GM19351 (cell line): ENCODE data around the gene PPIL6.
"Not testable (repeated sequence)": the region's sequence is repeated elsewhere in the genome, so short reads cannot be mapped to it uniquely, and the experiment has no call there.

Experiments
- ATAC-seq: cut with Tn5 transposase; IDR thresholded peaks from one replicate; pipeline ENCODE4 v1.9.1; 2021; ENCODE audit warnings: mild to moderate bottlenecking, moderate library complexity; ENCODE audit not compliant: unreplicated experiment

PPIL6 gene

GRCh38 chr6:109369728-109370127 is 70.7 kb downstream of the PPIL6 start:
- no peak for ATAC-seq

- ATAC-seq = not testable (repeated sequence)
Measured at GRCh38 chr6:109364382-109365078, 75.9 kb downstream of the PPIL6 start.

GRCh38 chr6:109363753-109364152 is 76.7 kb downstream of the PPIL6 start:
- ATAC-seq = no peak

- no peak for ATAC-seq
Measured at GRCh38 chr6:109362102-109362884, 78.1 kb downstream of the PPIL6 start.

GRCh38 chr6:109360791-109361190 is 79.6 kb downstream of the PPIL6 start:
- no peak for ATAC-seq

- ATAC-seq = no peak
Measured at GRCh38 chr6:109360281-109360680, 80.1 kb downstream of the PPIL6 start.

GRCh38 chr6:109359248-109359647 is 81.2 kb downstream of the PPIL6 start:
- ATAC-seq = no peak

GRCh38 chr6:109358204-109358603 is 82.2 kb downstream of the PPIL6 start:
- no peak for ATAC-seq

- no peak for ATAC-seq
Measured at GRCh38 chr6:109356237-109356636, 84.2 kb downstream of the PPIL6 start.

GRCh38 chr6:109351231-109352130 is 88.9 kb downstream of the PPIL6 start:
- no peak for ATAC-seq

- ATAC-seq = no peak
Measured at GRCh38 chr6:109349419-109349987, 90.9 kb downstream of the PPIL6 start.

- ATAC-seq = no peak
Measured at GRCh38 chr6:109348226-109348625, 92.2 kb downstream of the PPIL6 start.

- ATAC-seq = no peak
Measured at GRCh38 chr6:109347779-109348178, 92.6 kb downstream of the PPIL6 start.

GRCh38 chr6:109345986-109346385 is 94.4 kb downstream of the PPIL6 start:
- no peak for ATAC-seq

- no peak for ATAC-seq
Measured at GRCh38 chr6:109344226-109344625, 96.2 kb downstream of the PPIL6 start.

- no peak for ATAC-seq
Measured at GRCh38 chr6:109343518-109343917, 96.9 kb downstream of the PPIL6 start.

- no peak for ATAC-seq
Measured at GRCh38 chr6:109342911-109343310, 97.5 kb downstream of the PPIL6 start.

- ATAC-seq = no peak
Measured at GRCh38 chr6:109342506-109342905, 97.9 kb downstream of the PPIL6 start.

GRCh38 chr6:109340811-109341210 is 99.6 kb downstream of the PPIL6 start:
- ATAC-seq = no peak
